Tibial nerve (tissue), 4 donors: ENCODE data around the gene GDE1. TPM values are rescaled to one million over a fixed set of nuclear protein-coding genes. Genes with fewer than 3 reads are reported as not detected.

Source experiments
- DNase-seq, 2 donors: peaks; one replicate each; pipeline ENCODE4 v3.0.0-alpha.2; 2019; ENCODE audit warnings: low spot score in 2 of 2
- H3K27ac ChIP-seq, 4 donors: fragments of 200-600 bp; sonication (generic) in 3 of 4; one replicate each; pipeline ENCODE4 v1.5.1; 2017 to 2019; ENCODE audit warnings: mild to moderate bottlenecking in 1 of 4
- H3K27me3 ChIP-seq, 2 donors: fragments of 200-600 bp; sonication (generic) in 1 of 2; one replicate each; pipeline versions ENCODE4 v1.5.1 to v1.6.0; 2017 to 2019
- H3K36me3 ChIP-seq, 3 donors: fragments of 200-600 bp; sonication (generic); one replicate each; pipeline ENCODE4 v1.5.1; 2018 to 2019
- H3K4me1 ChIP-seq, 4 donors: fragments of 200-600 bp; sonication (generic) in 3 of 4; one replicate each; pipeline ENCODE4 v1.5.1; 2017 to 2019
- H3K4me3 ChIP-seq, 4 donors: fragments of 200-600 bp; sonication (generic) in 3 of 4; one replicate each; pipeline ENCODE4 v1.5.1; 2017 to 2019; ENCODE audit warnings: mild to moderate bottlenecking in 1 of 4, moderate library complexity in 1 of 4
- H3K9me3 ChIP-seq, 4 donors: fragments of 200-600 bp; sonication (generic) in 3 of 4; one replicate each; pipeline ENCODE4 v1.5.1; 2017 to 2019
- CTCF ChIP-seq, 5 experiments: fragments of 200-600 bp in 3 of 5; fragments of 450-650 bp in 2 of 5; sonication (generic) in 3 of 5; IDR thresholded peaks; one replicate each; pipeline ENCODE4 v1.5.1; 2016 to 2019; ENCODE audit warnings: antibody characterized with exemption in 5 of 5, mild to moderate bottlenecking in 3 of 5, moderate library complexity in 2 of 5
- EP300 ChIP-seq, 2 donors: sonication (generic); formaldehyde crosslinking; IDR thresholded peaks; one replicate each; pipeline ENCODE4 v1.6.1; 2017; ENCODE audit warnings: antibody characterized with exemption in 2 of 2, mild to moderate bottlenecking in 1 of 2
- POLR2A ChIP-seq, 2 donors: fragments of 450-650 bp; IDR thresholded peaks; one replicate each; pipeline ENCODE4 v1.6.1; 2017; ENCODE audit warnings: antibody characterized with exemption in 2 of 2, mild to moderate bottlenecking in 2 of 2, moderate library complexity in 2 of 2
- WGBS, 2 donors: methylation state at CpG; one replicate each; pipeline ENCODE4 v1.1.5; 2018; 5-methylcytosine and 5-hydroxymethylcytosine counted together
- total RNA-seq, 4 donors: library from RNA; depleted of rRNA; stranded (reverse); fragments of >200 nt; gene quantifications; one replicate each; pipeline ENCODE4 v1.1.0, GENCODE V29; 2016

Gene GDE1
- total RNA-seq, 4 donors from 2014 or later: 40.6 to 58.1 (median 45.0) TPM

GRCh38 chr16:19502395-19503131, 19.3 kb downstream of the GDE1 start:
- Histone ChIP-seq H3K36me3 (peaks cover 0 to 80% (median 8%) of the 10 kb centered on the region in 3 donors), H3K27ac (no peak overlapping the region), H3K4me3 (no peak overlapping the region), H3K27me3 (no peaks in the 10 kb centered on the region), H3K9me3 (no peaks in the 10 kb centered on the region), H3K4me1 (peaks cover 0 to 26% (median 4%) of the 10 kb centered on the region in 4 donors)
- peak; percentile 52 to 69 (median 62) for TF ChIP-seq CTCF (IDR thresholded peaks at IDR 0.05)
- TF ChIP-seq POLR2A (IDR thresholded peaks at IDR 0.05): no peak
- peak; percentile 44 to 52 for DNase-seq
- WGBS, 2 donors: 92 to 95% methylated on average over 3 of the region's 3 CpGs

- 95 to 96% methylated on average over 3 of the region's 3 CpGs for WGBS, 2 donors
- peaks cover 0 to 61% (median 4%) of the 10 kb centered on the region in 3 donors for H3K36me3 ChIP-seq
Observed at GRCh38 chr16:19499481-19499880, 22.4 kb downstream of the GDE1 start.

GRCh38 chr16:19499006-19499405, 22.9 kb downstream of the GDE1 start:
- Histone ChIP-seq H3K9me3 (no peaks in the 10 kb centered on the region), H3K36me3 (peaks cover 0 to 57% (median 0%) of the 10 kb centered on the region in 3 donors), H3K4me3 (no peak overlapping the region), H3K27ac (no peak overlapping the region), H3K27me3 (no peaks in the 10 kb centered on the region), H3K4me1 (peaks cover 0 to under 1% (median 0%) of the 10 kb centered on the region in 4 donors)
- no peak for DNase-seq
- WGBS, 2 donors: 86 to 91% methylated on average over 5 of the region's 5 CpGs
- no peak for TF ChIP-seq CTCF (IDR thresholded peaks at IDR 0.05)

More at GRCh38 chr16:19499481-19499880, 22.4 kb downstream of the GDE1 start:
- no peaks in the 10 kb centered on the region for H3K27me3 ChIP-seq
- DNase-seq: no peak
- no peak for TF ChIP-seq POLR2A (IDR thresholded peaks at IDR 0.05)
- no peak overlapping the region for H3K4me3 ChIP-seq
- H3K4me1 ChIP-seq: no peaks in the 10 kb centered on the region
- H3K27ac ChIP-seq: no peak overlapping the region
- H3K9me3 ChIP-seq: no peaks in the 10 kb centered on the region

DNA sequence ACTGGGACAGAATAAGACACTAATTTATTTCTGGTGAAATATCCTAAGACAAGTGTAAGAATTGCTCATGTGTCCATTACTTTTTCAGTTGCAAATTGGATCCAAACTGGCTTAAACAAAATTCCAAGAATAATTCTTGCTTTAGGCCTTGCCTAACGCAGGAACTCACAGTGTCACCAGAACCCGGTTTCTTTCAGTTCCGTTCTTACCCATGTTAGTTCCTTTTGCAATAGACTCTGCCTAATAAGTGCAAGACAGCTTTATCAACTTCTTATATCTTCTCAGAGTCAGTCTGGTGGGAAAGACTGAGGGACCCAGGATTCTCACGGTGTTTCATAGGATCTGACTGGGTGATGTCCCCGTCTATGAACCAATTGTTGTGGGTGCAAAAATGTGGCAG, 24.7 kb downstream of the GDE1 start:
- Histone ChIP-seq H3K9me3 (no peaks in the 10 kb centered on the region), H3K4me1 (peaks cover 0 to 4% (median 2%) of the 10 kb centered on the region in 4 donors), H3K27me3 (no peaks in the 10 kb centered on the region), H3K4me3 (no peak overlapping the region), H3K36me3 (peaks cover 0 to 39% (median 0%) of the 10 kb centered on the region in 3 donors), H3K27ac (no peak overlapping the region)
- no peak for TF ChIP-seq POLR2A (IDR thresholded peaks at IDR 0.05)
- TF ChIP-seq CTCF (IDR thresholded peaks at IDR 0.05): no peak
- no peak for TF ChIP-seq EP300 (IDR thresholded peaks at IDR 0.05)
- DNase-seq: no peak
- 69 to 72% methylated on average over 5 of the region's 5 CpGs for WGBS, 2 donors

DNA sequence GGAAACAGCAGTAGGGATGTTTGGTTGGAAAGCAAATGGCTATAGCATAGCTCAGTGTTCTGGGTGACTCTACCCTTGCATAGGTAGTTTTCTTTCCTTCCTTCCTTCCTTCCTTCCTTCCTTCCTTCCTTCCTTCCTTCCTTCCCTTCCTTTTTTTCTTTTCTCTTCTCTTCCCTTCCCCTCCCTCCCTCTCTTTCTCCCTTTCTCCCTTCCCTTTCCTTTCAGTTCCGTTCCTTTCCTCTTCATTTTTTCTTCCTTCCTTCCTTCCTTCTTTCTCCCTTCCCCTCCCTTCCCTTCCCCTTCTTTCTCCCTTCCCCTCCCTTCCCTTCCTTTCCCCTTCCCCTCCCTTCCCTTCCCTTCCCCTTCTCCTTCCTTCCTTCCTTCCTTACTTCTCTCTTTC, 31.3 kb downstream of the GDE1 start:
- no peak overlapping the region for H3K4me3 ChIP-seq
- 73 to 81% methylated on average over 1 of the region's 1 CpG for WGBS, 2 donors
- no peaks in the 10 kb centered on the region for H3K27me3 ChIP-seq
- H3K36me3 ChIP-seq: no peaks in the 10 kb centered on the region
- H3K9me3 ChIP-seq: no peaks in the 10 kb centered on the region
- no peak for DNase-seq
- TF ChIP-seq EP300 (IDR thresholded peaks at IDR 0.05) (no peak), CTCF (IDR thresholded peaks at IDR 0.05) (no peak), POLR2A (IDR thresholded peaks at IDR 0.05) (no peak)
- peaks cover 0 to 15% (median 2%) of the 10 kb centered on the region in 4 donors for H3K4me1 ChIP-seq
- H3K27ac ChIP-seq: no peak overlapping the region
